SK-N-SH (cell line): ENCODE measurements around the gene MGAT5. TPM values are rescaled to one million over a fixed set of nuclear protein-coding genes. Genes with fewer than 3 reads are reported as not detected.

Experiments
- CTCF ChIA-PET: fragments of 300-600, 350-600 bp; formaldehyde crosslinking; extraction: SDS; loops from one replicate; lab custom pipeline; 2021; lab: Yijun Ruan, JAX
- POLR2A ChIA-PET: fragments of 350-600 bp; sonication (Branson Sonifier 250); formaldehyde crosslinking; extraction: SDS; loops from one replicate; lab custom pipeline; 2020; ENCODE audit warnings: antibody characterized with exemption, inconsistent platforms; lab: Yijun Ruan, JAX
- DNase-seq: peaks from one replicate; pipeline ENCODE4 v3.0.0; 2012
- H2AFZ ChIP-seq: fragments of 200-600 bp; sonication (generic); 2 replicates; pipeline ENCODE4 v1.8.1; 2016; ENCODE audit warnings: antibody characterized with exemption, mild to moderate bottlenecking, low read depth
- H3F3A ChIP-seq: fragments of 200-600 bp; sonication (generic); replicated peaks from 2 replicates; pipeline ENCODE3; 2016; ENCODE audit warnings: antibody characterized with exemption, mild to moderate bottlenecking; ENCODE audit not compliant: insufficient read depth
- H3K27ac ChIP-seq, 2 experiments: fragments of 200-500 bp in 1 of 2; fragments of 200-600 bp in 1 of 2; sonication (Bioruptor generic) in 1 of 2; sonication (generic), shearing (Covaris generic) in 1 of 2; 2 replicates each; pipeline versions ENCODE4 v1.5.1 to v1.6.1; 2014 to 2016; ENCODE audit warnings: low read depth in 2 of 2, inconsistent platforms in 1 of 2, low read length in 1 of 2, mild to moderate bottlenecking in 1 of 2, mixed read lengths in 1 of 2
- H3K27me3 ChIP-seq: fragments of 200-600 bp; sonication (generic), shearing (Covaris generic); 2 replicates; pipeline ENCODE4 v1.6.1; 2016; ENCODE audit warnings: mixed run types; ENCODE audit not compliant: insufficient read depth
- H3K36me3 ChIP-seq, 2 experiments: fragments of 200-500 bp in 1 of 2; fragments of 200-600 bp in 1 of 2; sonication (Bioruptor generic) in 1 of 2; sonication (generic) in 1 of 2; replicated peaks in 1 of 2; 2 replicates each; pipeline versions ENCODE3 to v1.5.1; 2014 to 2016; ENCODE audit warnings: low read length in 1 of 2, mild to moderate bottlenecking in 1 of 2; ENCODE audit not compliant: insufficient read depth in 2 of 2, control insufficient read depth in 1 of 2
- H3K4me1 ChIP-seq, 2 experiments: fragments of 200-500 bp in 1 of 2; fragments of 200-600 bp in 1 of 2; sonication (Bioruptor generic) in 1 of 2; sonication (generic), shearing (Covaris generic) in 1 of 2; 2 replicates each; pipeline versions ENCODE4 v1.5.1 to v1.6.1; 2014 to 2016; ENCODE audit warnings: low read depth in 1 of 2, low read length in 1 of 2, mixed run types in 1 of 2; ENCODE audit not compliant: insufficient read depth in 2 of 2, control insufficient read depth in 1 of 2
- H3K4me2 ChIP-seq: fragments of 200-600 bp; sonication (generic), shearing (Covaris generic); 2 replicates; pipeline ENCODE4 v1.6.1; 2017; ENCODE audit warnings: mixed run types
- H3K4me3 ChIP-seq, 2 experiments: fragments of 200-500 bp in 1 of 2; fragments of 200-600 bp in 1 of 2; sonication (Bioruptor generic) in 1 of 2; sonication (generic), shearing (Covaris generic) in 1 of 2; 2 replicates each; pipeline versions ENCODE4 v1.5.1 to v1.8.1; 2014 to 2016; ENCODE audit warnings: low read depth in 2 of 2, inconsistent platforms in 1 of 2, low read length in 1 of 2, mild to moderate bottlenecking in 1 of 2, mixed read lengths in 1 of 2, moderate library complexity in 1 of 2
- H3K79me2 ChIP-seq: fragments of 200-600 bp; sonication (generic); 2 replicates; pipeline ENCODE4 v1.8.1; 2017; ENCODE audit warnings: mild to moderate bottlenecking; ENCODE audit not compliant: insufficient read depth
- H3K9ac ChIP-seq: fragments of 200-600 bp; sonication (generic); 2 replicates; pipeline ENCODE4 v1.6.1; 2017; ENCODE audit warnings: mixed run types
- H3K9me2 ChIP-seq: fragments of 200-600 bp; sonication (generic); 2 replicates; pipeline ENCODE4 v1.6.1; 2017; ENCODE audit warnings: mixed run types
- H3K9me3 ChIP-seq: fragments of 200-600 bp; sonication (generic); 2 replicates; pipeline ENCODE4 v1.6.1; 2017; ENCODE audit warnings: mixed run types, mild to moderate bottlenecking, moderate library complexity
- H4K20me1 ChIP-seq: fragments of 200-600 bp; sonication (generic); 2 replicates; pipeline ENCODE4 v1.6.1; 2017; ENCODE audit warnings: mild to moderate bottlenecking, mixed run types; ENCODE audit not compliant: insufficient read depth
- CHD2 ChIP-seq: fragments of 150-350 bp; IDR thresholded peaks from 2 replicates; pipeline ENCODE4 v1.6.1; 2018; ENCODE audit warnings: low read length; ENCODE audit not compliant: partially characterized antibody
- EP300 ChIP-seq, 2 experiments: IDR thresholded peaks; 2 replicates each; pipeline versions ENCODE4 v1.4.0 to v1.6.1; 2012; ENCODE audit warnings: borderline replicate concordance in 1 of 2, low read depth in 1 of 2, low read length in 1 of 2
- EZH2phosphoT487 ChIP-seq: fragments of 200-600 bp; sonication (generic); IDR thresholded peaks from 2 replicates; pipeline ENCODE4 v1.6.1; 2017; ENCODE audit warnings: low read depth, mixed run types, mild to moderate bottlenecking, antibody characterized with exemption, moderate library complexity, borderline replicate concordance
- FOXJ3 ChIP-seq: sonication (generic); formaldehyde crosslinking; IDR thresholded peaks from 2 replicates; pipeline ENCODE4 v1.5.1; 2020; ENCODE audit warnings: mild to moderate bottlenecking, missing genetic modification reagents
- FOXM1 ChIP-seq: IDR thresholded peaks from 2 replicates; pipeline ENCODE4 v1.4.0; 2012; ENCODE audit warnings: low read depth, mild to moderate bottlenecking
- GATA2 ChIP-seq: sonication (generic); formaldehyde crosslinking; IDR thresholded peaks from 2 replicates; pipeline ENCODE4 v1.5.0; 2020; ENCODE audit warnings: mild to moderate bottlenecking, missing genetic modification reagents
- MAX ChIP-seq: IDR thresholded peaks from 2 replicates; pipeline ENCODE4 v1.4.0; 2012; ENCODE audit warnings: low read depth
- MXI1 ChIP-seq: IDR thresholded peaks from 2 replicates; pipeline ENCODE4 v1.6.1; 2012; ENCODE audit warnings: mild to moderate bottlenecking, low read depth, low read length, improper control_type of control experiment
- PBX3 ChIP-seq: IDR thresholded peaks from 2 replicates; pipeline ENCODE4; 2012
- RAD21 ChIP-seq: IDR thresholded peaks from 2 replicates; pipeline ENCODE4 v1.6.1; 2012; ENCODE audit warnings: mild to moderate bottlenecking, low read length
- RCOR1 ChIP-seq: fragments of 150-350 bp; IDR thresholded peaks from 2 replicates; pipeline ENCODE4 v1.6.1; 2017; ENCODE audit warnings: antibody characterized with exemption, low read length
- REST ChIP-seq: IDR thresholded peaks from 2 replicates; pipeline ENCODE4 v1.6.1; 2012; ENCODE audit warnings: mild to moderate bottlenecking, low read depth, low read length, moderate library complexity
- RXRA ChIP-seq: IDR thresholded peaks from 2 replicates; pipeline ENCODE4 v1.4.0; 2012; ENCODE audit warnings: low read depth, mild to moderate bottlenecking, borderline replicate concordance
- SIN3A ChIP-seq: IDR thresholded peaks from 2 replicates; pipeline ENCODE4 v1.6.1; 2012; ENCODE audit warnings: low read depth, mild to moderate bottlenecking, low read length, moderate library complexity, borderline replicate concordance
- TAF1 ChIP-seq: IDR thresholded peaks from 2 replicates; pipeline ENCODE4 v1.6.1; 2012; ENCODE audit warnings: low read depth, mild to moderate bottlenecking, low read length, moderate library complexity, borderline replicate concordance
- TEAD4 ChIP-seq: IDR thresholded peaks from 2 replicates; pipeline ENCODE4 v1.4.0; 2012; ENCODE audit warnings: mild to moderate bottlenecking, borderline replicate concordance; ENCODE audit not compliant: insufficient read depth
- USF1 ChIP-seq: IDR thresholded peaks from 2 replicates; pipeline ENCODE4 v1.4.0; 2012; ENCODE audit warnings: low read depth, borderline replicate concordance
- USF2 ChIP-seq: fragments of 150-350 bp; IDR thresholded peaks from 2 replicates; pipeline ENCODE4 v1.6.1; 2017; ENCODE audit warnings: antibody characterized with exemption, low read length, low read depth, borderline replicate concordance
- WGBS: methylation state at CpG from one replicate; pipeline ENCODE4 v1.1.6; 2017; ENCODE audit warnings: low lambda C conversion rate; 5-methylcytosine and 5-hydroxymethylcytosine counted together
- polyA plus RNA-seq, 3 experiments: library from polyadenylated mRNA; depleted of rRNA; stranded (reverse); fragments of >200 nt; gene quantifications; 2 replicates each; pipeline ENCODE4 v1.2.3, GENCODE V29; 2012

MGAT5 gene
- polyA plus RNA-seq, 1 of the 3 experiments (the other 2 are of a cell fraction) = 18.2 TPM

- Histone ChIP-seq H3K4me3 (no peak overlapping the region), H3K79me2 (no peaks in the 10 kb centered on the region), H3F3A (peaks cover 6% of the 10 kb centered on the region), H2AFZ (no peak overlapping the region), H3K9me2 (no peaks in the 10 kb centered on the region), H3K9me3 (no peaks in the 10 kb centered on the region), H3K4me1 (no peaks in the 10 kb centered on the region; a peak in 1 of 4 replicates), H3K36me3 (peaks cover 0 to 20% of the 10 kb centered on the region in 2 experiments), H3K27me3 (no peaks in the 10 kb centered on the region), H3K9ac (no peak overlapping the region), H4K20me1 (no peaks in the 10 kb centered on the region), H3K27ac (no peak overlapping the region), H3K4me2 (no peak overlapping the region)
- POLR2A ChIA-PET = no interaction called here
- CTCF ChIA-PET = interaction anchor here (1.7 to 3.9 kb wide), 4 partner anchors 14 to 472 kb away, joined by 3 to 17 read pairs (median 7); no protein-coding TSS in a partner anchor
- DNase-seq = no peak
- 96% methylated on average over 6 of the region's 6 CpGs for WGBS
- TF ChIP-seq CHD2 (no peak), TAF1 (no peak), MXI1 (no peak), USF2 (no peak), SIN3A (no peak), RCOR1 (no peak), TEAD4 (no peak), RAD21 (no peak), FOXM1 (no peak), RXRA (no peak), REST (no peak), MAX (no peak), EP300 (IDR thresholded peaks at IDR 0.05; ENCODE audit: borderline replicate concordance in 1 of 2, low read depth in 1 of 2, low read length in 1 of 2) (no peak), PBX3 (no peak), EZH2phosphoT487 (no peak), GATA2 (CRISPR knock-in tag) (no peak), USF1 (no peak), FOXJ3 (CRISPR knock-in tag) (no peak)
These were observed 172.0 kb downstream of the MGAT5 start for GRCh38 chr2:134425724-134426496.
